HG03159 (cell line): ENCODE measurements around the gene AOAH.
"Not testable (repeated sequence)": the region's sequence is repeated elsewhere in the genome, so short reads cannot be mapped to it uniquely, and the experiment has no call there.

Experiments
- ATAC-seq: cut with Tn5 transposase; IDR thresholded peaks from one replicate; pipeline ENCODE4 v1.9.1; 2021; ENCODE audit warnings: mild to moderate bottlenecking, moderate library complexity; ENCODE audit not compliant: unreplicated experiment

AOAH gene

GRCh38 chr7:36707465-36707864 lies 16.8 kb downstream of the AOAH start:
- ATAC-seq = no peak

GRCh38 chr7:36703860-36704259 lies 20.4 kb downstream of the AOAH start:
- not testable (repeated sequence) for ATAC-seq

GRCh38 chr7:36692456-36692855 lies 31.8 kb downstream of the AOAH start:
- peak; percentile 51 for ATAC-seq

- no peak for ATAC-seq
Observed at GRCh38 chr7:36691983-36692382, 32.3 kb downstream of the AOAH start.

GRCh38 chr7:36690514-36691187 lies 33.6 kb downstream of the AOAH start:
- ATAC-seq = peak; percentile 51

- no peak for ATAC-seq
Observed at GRCh38 chr7:36690041-36690440, 34.3 kb downstream of the AOAH start.

GRCh38 chr7:36686499-36686898 lies 37.8 kb downstream of the AOAH start:
- ATAC-seq = no peak

- no peak for ATAC-seq
Observed at GRCh38 chr7:36684954-36685353, 39.3 kb downstream of the AOAH start.

- ATAC-seq = no peak
Observed at GRCh38 chr7:36683695-36684357, 40.5 kb downstream of the AOAH start.

GRCh38 chr7:36683111-36683510 lies 41.2 kb downstream of the AOAH start:
- ATAC-seq = no peak

GRCh38 chr7:36682102-36682501 lies 42.2 kb downstream of the AOAH start:
- no peak for ATAC-seq

- no peak for ATAC-seq
Observed at GRCh38 chr7:36677769-36678437, 46.4 kb downstream of the AOAH start.

GRCh38 chr7:36673703-36674102 lies 50.6 kb downstream of the AOAH start:
- ATAC-seq = no peak

- no peak for ATAC-seq
Observed at GRCh38 chr7:36671432-36671829, 52.9 kb downstream of the AOAH start.

GRCh38 chr7:36670585-36671431 lies 53.5 kb downstream of the AOAH start:
- no peak for ATAC-seq

GRCh38 chr7:36668750-36669149 lies 55.5 kb downstream of the AOAH start:
- ATAC-seq = no peak

- ATAC-seq = no peak
Observed at GRCh38 chr7:36668080-36668479, 56.2 kb downstream of the AOAH start.

GRCh38 chr7:36667007-36667745 lies 57.1 kb downstream of the AOAH start:
- ATAC-seq = no peak

- no peak for ATAC-seq
Observed at GRCh38 chr7:36663481-36663880, 60.8 kb downstream of the AOAH start.

- no peak for ATAC-seq
Observed at GRCh38 chr7:36661135-36661840, 63.0 kb downstream of the AOAH start.
